Inflammatory macrophage treated with lipopolysaccharide for 1 hour (primary cell): ENCODE data around the gene KCNA1.

Source experiments
- DNase-seq, 2 donors: peaks; one replicate each; pipeline ENCODE4 v3.0.0-alpha.2; 2020 to 2022

KCNA1 gene

GRCh38 chr12:4911316-4911994 is 1.8 kb downstream of the KCNA1 start:
- no peak for DNase-seq

- no peak for DNase-seq
Measured at GRCh38 chr12:4914720-4915119, 5.0 kb downstream of the KCNA1 start.

- no peak for DNase-seq
Measured at GRCh38 chr12:4915752-4916151, 6.0 kb downstream of the KCNA1 start.

- no peak for DNase-seq
Measured at GRCh38 chr12:4918950-4919660, 9.4 kb downstream of the KCNA1 start.

- no peak for DNase-seq
Measured at GRCh38 chr12:4932576-4932975, 22.9 kb downstream of the KCNA1 start.

GRCh38 chr12:4933411-4933810 is 23.7 kb downstream of the KCNA1 start:
- no peak for DNase-seq

- no peak for DNase-seq
Measured at GRCh38 chr12:4934407-4935035, 24.8 kb downstream of the KCNA1 start.

GRCh38 chr12:4938900-4939299 is 29.2 kb downstream of the KCNA1 start:
- no peak for DNase-seq

DNA sequence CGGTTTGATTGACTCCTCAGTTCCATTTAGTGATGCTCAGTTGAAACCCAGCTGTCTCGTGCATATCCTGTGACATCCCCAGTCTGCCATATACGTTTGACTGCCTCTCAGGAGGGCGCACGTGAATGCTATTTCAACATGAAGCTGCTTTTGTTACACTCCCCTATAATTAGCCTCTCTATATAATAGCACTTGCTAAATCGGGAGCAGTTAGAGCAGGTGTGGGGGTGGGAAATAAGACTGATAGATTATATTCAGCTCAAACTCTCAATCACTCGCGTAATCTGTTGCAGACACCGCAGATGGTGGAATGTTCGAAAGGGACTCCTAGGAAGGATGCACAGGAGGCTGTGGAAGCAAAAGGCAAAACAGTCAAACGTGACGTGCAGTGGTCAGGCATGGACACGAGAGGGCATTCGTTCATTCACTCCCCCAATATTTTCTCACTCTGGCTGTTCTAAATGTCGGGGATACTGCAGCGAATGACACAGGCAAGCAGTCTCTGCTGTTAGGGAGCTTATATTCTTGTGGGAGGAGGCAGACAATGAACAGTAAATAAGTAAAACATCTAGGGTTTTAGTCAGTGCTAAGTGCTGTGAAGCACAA is 29.8 kb downstream of the KCNA1 start:
- no peak for DNase-seq

- no peak for DNase-seq
Measured at GRCh38 chr12:4943067-4943937, 33.6 kb downstream of the KCNA1 start.

- DNase-seq = no peak
Measured at GRCh38 chr12:4943938-4944284, 34.2 kb downstream of the KCNA1 start.

DNA sequence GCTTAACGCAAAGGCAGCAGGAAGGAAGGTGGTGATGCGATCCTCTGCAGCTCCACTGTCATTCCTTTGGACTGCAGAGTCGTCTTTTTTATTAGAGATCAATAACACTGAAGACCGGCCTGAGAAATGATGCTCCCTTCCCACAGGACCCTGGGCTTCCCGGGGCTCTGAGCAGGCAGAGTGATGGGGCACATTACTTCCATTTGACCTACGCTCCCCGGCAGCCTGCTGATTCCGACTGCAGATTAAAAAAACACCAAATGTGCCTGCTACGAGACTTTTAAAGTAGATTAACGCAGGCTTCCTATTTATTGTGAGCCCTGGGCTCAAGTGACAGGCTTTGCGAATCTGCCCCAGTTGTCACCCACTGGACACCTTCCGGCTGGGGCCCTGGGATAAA is 37.5 kb downstream of the KCNA1 start:
- DNase-seq = no peak

DNA sequence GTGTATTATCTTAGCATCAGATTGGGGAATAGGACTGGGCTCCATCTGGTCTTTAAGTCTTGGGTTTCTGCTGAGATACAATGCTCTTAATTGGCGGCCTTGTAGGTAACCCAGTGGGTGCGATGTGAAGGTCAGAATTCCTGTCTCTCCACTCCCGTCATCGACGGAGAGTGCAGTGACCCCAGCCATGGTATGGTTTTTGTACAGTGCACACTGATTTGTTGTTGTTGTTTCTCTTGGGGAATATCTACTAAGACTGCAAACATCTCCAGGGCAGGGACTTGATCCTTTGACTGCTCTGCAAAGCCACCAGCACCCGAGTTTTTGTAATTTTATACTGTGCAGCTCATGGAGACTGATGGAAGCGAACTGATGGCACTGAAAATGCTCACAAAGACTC is 41.4 kb downstream of the KCNA1 start:
- no peak for DNase-seq

- no peak for DNase-seq
Measured at GRCh38 chr12:4951601-4952000, 41.9 kb downstream of the KCNA1 start.

DNA sequence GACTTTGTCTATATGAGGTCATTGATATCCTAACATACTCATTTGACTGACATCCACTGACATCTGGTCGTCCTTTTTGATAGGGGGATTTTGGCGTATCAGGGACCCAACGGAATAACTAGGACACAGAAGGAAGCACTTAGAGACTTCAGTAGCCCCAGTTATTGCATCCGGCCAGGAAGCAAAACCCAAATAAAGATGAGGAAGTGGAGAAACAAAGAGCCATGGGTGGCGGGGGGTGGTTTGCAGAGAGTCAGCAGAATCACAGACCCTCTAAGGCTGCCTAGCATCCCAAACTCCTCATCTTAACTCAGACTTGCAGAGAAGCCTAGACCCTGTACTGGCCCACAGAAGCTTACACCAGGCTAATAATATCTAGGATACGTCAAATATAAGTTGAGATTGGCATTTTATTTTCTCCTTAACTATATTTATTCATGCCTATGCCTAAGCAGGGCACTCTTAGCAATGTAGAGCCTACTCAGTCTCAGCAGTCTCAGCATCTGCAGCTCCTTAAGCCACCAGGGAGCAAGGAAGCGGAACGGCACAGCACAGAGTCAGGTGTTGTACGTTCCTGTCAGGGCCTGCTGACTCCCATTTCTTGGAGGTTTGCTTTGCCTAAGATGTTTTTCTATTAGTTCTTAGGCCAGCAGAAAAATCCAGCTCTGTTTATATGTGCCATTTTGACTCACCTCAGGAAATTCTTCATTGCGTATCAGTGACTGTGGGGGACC is 45.1 kb downstream of the KCNA1 start:
- DNase-seq = no peak

DNA sequence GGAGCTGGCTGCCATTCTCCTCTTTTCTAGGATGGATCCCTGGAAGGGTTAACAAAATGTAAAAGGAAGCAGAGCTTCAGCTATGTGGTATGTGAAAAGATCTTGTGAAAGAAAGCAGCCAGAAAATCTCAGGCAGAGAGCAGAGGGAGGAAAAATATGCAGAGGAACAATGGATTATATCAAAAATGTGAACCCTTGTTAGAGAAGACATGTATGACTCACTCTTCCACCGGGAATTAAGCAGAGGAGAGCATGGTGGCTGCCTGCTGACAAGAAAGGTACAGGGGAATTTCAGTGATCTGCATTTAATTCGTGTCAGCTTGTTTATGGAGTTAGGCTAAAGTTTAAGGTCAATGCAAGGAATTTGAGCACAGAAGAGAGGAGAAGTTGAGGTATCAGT is 46.3 kb downstream of the KCNA1 start:
- DNase-seq = no peak

DNA sequence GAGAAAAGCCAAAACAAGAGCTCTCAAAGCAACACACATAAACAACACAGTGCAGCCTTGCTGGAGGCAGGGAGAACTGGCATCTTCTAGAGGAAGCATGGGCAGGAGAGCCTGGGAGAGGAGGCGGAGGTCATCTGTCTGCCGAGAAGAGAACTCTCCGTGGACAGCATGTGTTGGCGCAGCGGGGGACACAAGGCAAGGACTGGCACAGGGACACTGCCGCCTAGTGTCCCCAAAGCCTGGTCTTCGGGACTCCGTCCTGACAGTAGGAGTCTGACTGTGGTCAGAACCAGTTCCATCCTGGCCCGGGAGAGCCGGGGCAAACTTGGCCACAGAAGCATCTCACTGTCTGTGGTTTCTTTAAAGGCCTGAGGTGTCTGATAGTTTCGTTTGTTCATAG is 47.3 kb downstream of the KCNA1 start:
- DNase-seq = no peak

DNA sequence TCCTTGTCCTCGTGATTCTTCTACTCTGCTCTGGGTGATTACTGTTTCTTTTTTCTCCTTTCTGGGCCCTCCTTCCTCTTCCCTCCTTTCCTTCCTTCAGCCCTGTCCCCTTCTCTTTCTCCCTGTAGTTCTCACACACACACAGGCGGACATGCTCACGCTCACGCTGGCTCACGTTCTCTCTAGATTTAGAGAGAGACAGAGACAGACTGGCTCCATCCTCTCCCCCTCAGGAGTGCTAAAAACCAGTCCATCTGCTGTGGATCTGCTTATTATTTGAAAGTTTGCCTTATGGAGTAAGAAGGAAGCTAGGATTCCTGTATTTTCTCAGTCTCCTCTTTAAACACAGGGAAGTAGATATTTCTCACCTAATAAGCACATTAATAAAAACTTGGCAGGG is 48.1 kb downstream of the KCNA1 start:
- no peak for DNase-seq

DNA sequence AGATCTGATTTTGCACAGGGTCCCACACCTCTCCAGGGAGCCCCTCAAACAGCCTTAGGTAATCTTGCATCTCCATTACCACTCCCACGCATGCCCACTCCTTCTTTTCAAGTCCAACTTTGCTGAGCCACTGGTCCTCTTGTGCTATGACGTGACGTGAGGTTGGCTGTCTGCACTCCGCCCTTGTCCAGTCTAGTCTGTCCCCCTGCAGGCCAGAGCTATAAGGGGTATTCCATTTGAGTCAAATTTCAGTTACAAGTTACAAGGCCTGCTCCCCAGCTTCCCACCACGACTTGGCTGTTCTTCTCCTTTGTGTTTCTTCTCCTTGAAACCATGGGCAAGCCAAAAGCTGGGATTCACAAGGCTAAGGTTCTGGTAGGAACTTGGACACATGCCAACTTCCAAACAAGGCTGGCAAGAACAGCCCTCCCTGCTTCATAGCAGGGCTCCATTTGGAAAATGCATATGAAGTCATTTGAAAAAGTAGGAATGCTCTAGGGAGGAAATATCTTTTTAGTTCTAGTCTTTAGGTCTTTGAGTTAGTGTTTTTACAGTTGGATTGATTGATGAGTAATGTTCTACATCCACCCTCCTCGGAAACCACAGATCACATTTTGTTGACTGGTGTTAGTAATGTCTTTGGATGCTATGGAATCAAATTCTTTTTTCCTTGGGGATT is 49.1 kb downstream of the KCNA1 start:
- DNase-seq = no peak

GRCh38 chr12:4959381-4959780 is 49.7 kb downstream of the KCNA1 start:
- no peak for DNase-seq

DNA sequence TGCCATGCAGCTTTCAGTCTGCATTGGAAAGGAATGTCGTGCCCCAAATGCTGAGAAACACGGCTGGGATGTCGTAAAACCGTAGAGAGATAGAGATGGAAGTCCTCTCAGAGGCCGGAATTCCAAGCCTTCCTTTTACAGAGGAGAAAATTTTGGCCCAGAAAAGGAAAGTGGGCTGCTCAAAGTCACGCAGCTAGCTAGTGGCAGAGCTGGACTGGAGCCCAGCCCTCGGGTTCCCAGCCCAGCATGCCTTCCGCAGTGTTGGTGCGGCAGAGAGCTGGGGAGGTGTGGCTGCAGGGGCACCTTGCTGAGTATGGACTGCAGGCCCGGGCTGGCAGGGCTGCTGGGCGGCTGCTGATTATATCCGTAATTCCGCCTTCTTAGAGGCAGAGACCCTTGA is 50.3 kb downstream of the KCNA1 start:
- no peak for DNase-seq

DNA sequence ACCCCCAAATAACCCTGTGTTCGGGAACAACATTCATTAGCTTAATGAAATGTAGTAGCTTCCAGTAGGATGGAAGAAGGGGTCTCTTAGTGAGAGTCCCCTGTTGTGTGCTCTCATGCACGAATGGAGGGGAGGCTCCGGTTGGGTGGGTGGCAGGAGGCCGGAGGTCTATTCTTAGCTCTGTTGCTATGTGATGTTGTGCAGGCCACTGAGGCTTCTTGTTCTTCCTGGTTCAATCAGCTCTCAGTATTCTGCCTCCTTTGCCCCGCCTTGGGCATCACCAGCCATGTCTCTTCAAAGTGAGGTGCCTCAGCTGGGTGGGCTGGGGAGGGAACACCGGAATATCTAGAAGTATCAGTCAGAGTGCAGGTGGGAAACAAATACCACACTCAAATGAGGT is 50.8 kb downstream of the KCNA1 start:
- no peak for DNase-seq
